ENCODE measurements around the gene HLA-DPB1.
"Not testable (repeated sequence)": the region's sequence is repeated elsewhere in the genome, so short reads cannot be mapped to it uniquely, and the experiment has no call there.

GRCh38 chr6:33063435-33063834, 12.4 kb upstream of the HLA-DPB1 start:
- TF ChIP-seq POLR2AphosphoS5, CTCF, POLR2A, EP300 (IDR thresholded peaks at IDR 0.05): not testable (repeated sequence)

Measured in sigmoid colon (tissue), 4 donors.